PC-9 (cell line): ENCODE measurements around the gene TRAPPC12.

Source experiments
- CTCF ChIP-seq: fragments of 200-600 bp; sonication (generic); conservative IDR thresholded peaks from 2 replicates; pipeline ENCODE4 v1.6.1; 2017; ENCODE audit warnings: mixed run types, antibody characterized with exemption, mild to moderate bottlenecking, moderate library complexity
- EZH2 ChIP-seq: fragments of 200-600 bp; sonication (generic); IDR thresholded peaks from 2 replicates; pipeline ENCODE4 v1.8.0; 2017; ENCODE audit warnings: antibody characterized with exemption, low read depth

- no peak for TF ChIP-seq CTCF
- TF ChIP-seq EZH2, result no peak
These were observed 7.0 kb downstream of the TRAPPC12 start for GRCh38 chr2:3386448-3386958.
